Neutrophil (primary cell): Measurements from ENCODE around the gene GCK.

ENCODE experiments used
- H3K27ac ChIP-seq: fragments of 200-600 bp; sonication (generic); 2 replicates; pipeline ENCODE4 v1.5.1; 2016; ENCODE audit warnings: mild to moderate bottlenecking, moderate library complexity
- H3K27me3 ChIP-seq: fragments of 200-600 bp; sonication (generic); 2 replicates; pipeline ENCODE4 v1.6.0; 2016; ENCODE audit warnings: mild to moderate bottlenecking
- H3K36me3 ChIP-seq: fragments of 200-600 bp; sonication (generic); 2 replicates; pipeline ENCODE4 v1.5.1; 2017
- H3K4me1 ChIP-seq, 2 experiments: fragments of 200-600 bp in 1 of 2; sonication (generic) in 1 of 2; 1 replicate in 1 of 2; 2 replicates in 1 of 2; pipeline versions ENCODE4 v1.5.1 to v1.6.1; 2013 to 2016; ENCODE audit warnings: low read depth in 1 of 2, low read length in 1 of 2, mild to moderate bottlenecking in 1 of 2, moderate library complexity in 1 of 2; ENCODE audit not compliant: control insufficient read depth in 1 of 2, insufficient read depth in 1 of 2
- H3K4me3 ChIP-seq, 2 experiments: fragments of 200-600 bp in 1 of 2; sonication (generic) in 1 of 2; 1 replicate in 1 of 2; 2 replicates in 1 of 2; pipeline ENCODE4 v1.5.1; 2013 to 2016; ENCODE audit warnings: low read depth in 1 of 2, low read length in 1 of 2, mild to moderate bottlenecking in 1 of 2, moderate library complexity in 1 of 2
- H3K9me3 ChIP-seq: fragments of 200-600 bp; sonication (generic); 2 replicates; pipeline ENCODE4 v1.5.1; 2016
- TF ChIP-seq, protein P1 (sequence below): fragments of 200-600 bp; sonication (generic); IDR thresholded peaks from 2 replicates; pipeline ENCODE4 v1.5.1; 2016; ENCODE audit warnings: antibody characterized with exemption

Gene GCK

DNA sequence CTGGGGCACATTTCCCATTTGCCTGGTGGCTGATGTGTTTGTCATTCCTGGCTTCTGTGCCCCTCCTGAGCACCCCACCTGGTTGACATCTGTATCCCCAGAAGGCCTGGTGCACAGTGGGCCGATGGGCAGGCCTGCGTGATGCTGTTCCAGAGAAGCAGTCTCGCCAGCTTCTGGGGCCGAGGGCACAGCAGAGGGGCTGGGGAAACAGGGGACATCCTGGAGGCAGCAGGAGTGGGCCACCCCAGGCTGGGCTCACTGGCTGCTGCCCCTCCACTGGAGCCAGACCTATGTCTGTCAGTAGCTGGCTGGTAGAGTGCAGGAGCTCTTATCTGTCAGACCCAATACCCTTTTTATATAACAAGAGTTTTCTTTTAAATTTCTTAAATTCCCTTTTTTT is 47.2 kb downstream of the GCK start:
- Histone ChIP-seq H3K36me3 (no peaks in the 10 kb centered on the region), H3K4me1 (peaks cover 3 to 10% of the 10 kb centered on the region in 2 experiments), H3K9me3 (no peaks in the 10 kb centered on the region), H3K4me3 (no peak overlapping the region), H3K27ac (no peak overlapping the region), H3K27me3 (peaks cover 56% of the 10 kb centered on the region)
- TF ChIP-seq, protein P1, sequence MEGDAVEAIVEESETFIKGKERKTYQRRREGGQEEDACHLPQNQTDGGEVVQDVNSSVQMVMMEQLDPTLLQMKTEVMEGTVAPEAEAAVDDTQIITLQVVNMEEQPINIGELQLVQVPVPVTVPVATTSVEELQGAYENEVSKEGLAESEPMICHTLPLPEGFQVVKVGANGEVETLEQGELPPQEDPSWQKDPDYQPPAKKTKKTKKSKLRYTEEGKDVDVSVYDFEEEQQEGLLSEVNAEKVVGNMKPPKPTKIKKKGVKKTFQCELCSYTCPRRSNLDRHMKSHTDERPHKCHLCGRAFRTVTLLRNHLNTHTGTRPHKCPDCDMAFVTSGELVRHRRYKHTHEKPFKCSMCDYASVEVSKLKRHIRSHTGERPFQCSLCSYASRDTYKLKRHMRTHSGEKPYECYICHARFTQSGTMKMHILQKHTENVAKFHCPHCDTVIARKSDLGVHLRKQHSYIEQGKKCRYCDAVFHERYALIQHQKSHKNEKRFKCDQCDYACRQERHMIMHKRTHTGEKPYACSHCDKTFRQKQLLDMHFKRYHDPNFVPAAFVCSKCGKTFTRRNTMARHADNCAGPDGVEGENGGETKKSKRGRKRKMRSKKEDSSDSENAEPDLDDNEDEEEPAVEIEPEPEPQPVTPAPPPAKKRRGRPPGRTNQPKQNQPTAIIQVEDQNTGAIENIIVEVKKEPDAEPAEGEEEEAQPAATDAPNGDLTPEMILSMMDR: no peak

DNA sequence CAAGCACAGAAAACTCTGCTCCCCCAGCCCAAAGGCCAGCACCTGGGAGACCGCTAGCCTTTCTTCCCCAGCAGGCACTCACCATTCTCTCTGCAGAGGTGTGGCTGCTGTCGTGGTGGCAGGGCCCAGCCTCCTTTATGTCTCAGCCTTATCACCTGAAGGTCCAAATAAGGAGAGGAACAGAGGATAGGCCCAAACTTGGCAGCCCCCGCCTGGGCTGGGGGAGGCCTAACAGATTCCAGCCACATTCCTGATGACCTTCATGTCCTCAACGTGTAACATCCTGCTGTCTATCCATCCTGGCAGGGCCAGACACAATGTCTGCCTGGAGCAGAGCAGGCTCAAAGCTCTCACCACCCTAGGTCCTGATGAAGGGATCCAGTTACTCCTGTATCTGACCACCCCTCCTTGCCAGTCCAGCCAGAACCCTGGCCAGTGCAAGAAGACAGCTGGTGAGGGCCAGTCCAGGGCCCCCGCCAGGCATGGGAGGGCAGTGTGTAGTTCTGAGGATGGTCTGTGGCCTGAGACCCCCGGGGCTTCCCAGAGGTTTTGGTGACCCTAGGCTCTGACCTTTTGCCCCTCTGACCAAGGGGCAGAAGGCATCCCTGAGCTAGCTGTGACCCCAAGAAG is 47.9 kb downstream of the GCK start, which contains the start of gene MYL7:
TSS of gene MYL7 (minus strand) at position 112 of the 630 bp plus-strand sequence. CDS start at position 85, 27 bp downstream.
- Histone ChIP-seq H3K27ac (no peak within 1 kb of the TSS), H3K4me3 (no peak within 1 kb of the TSS), H3K9me3 (no peaks in the 10 kb centered on the region), H3K27me3 (peaks cover 49% of the 10 kb centered on the region), H3K36me3 (no peaks in the 10 kb centered on the region), H3K4me1 (peaks cover 3 to 9% of the 10 kb centered on the region in 2 experiments)
- TF ChIP-seq, protein P1: no peak

- Histone ChIP-seq H3K4me1 (no peaks in the 10 kb centered on the region), H3K27me3 (peaks cover 39% of the 10 kb centered on the region), H3K9me3 (no peaks in the 10 kb centered on the region), H3K27ac (no peak overlapping the region), H3K36me3 (no peaks in the 10 kb centered on the region), H3K4me3 (no peak overlapping the region)
- TF ChIP-seq, protein P1: no peak
Observed at GRCh38 chr7:44140341-44140740, 48.9 kb downstream of the GCK start.

DNA sequence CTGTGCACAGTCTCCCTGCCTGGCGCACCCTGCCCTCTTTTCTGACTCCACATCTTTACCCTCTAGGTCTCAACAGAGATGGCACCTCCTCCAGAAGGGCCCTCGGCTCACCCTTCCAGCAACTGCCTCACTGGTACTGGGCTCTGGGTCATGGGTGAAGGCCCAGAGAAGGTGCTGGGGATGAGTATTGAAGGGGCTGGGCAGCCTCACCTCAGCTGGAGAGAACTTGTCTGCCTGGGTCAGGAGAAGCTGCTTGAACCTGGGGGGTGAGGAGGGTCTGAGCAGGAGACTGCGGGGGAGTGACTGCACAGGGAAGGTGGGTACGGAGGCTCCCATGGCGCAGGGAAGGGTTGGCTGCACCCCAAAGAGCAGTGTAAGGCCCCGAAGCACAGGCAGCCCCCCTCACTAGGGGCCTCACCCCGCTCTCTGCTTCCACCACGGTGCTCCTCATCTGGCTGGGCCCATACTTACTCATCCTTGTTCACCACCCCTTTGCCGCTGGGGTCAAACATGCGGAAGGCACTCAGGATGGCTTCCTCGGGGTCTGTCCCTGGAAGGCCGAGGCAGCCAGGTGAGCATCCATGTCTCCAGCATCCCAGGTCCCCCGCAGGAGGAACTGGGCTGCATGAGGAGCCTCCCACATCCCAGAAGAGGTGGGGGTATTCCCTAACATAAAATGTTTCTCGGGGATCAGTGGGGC is 49.8 kb downstream of the GCK start:
- H3K4me1 ChIP-seq: no peaks in the 10 kb centered on the region
- H3K4me3 ChIP-seq: no peak overlapping the region
- no peak overlapping the region for H3K27ac ChIP-seq
- no peaks in the 10 kb centered on the region for H3K9me3 ChIP-seq
- peaks cover 30% of the 10 kb centered on the region for H3K27me3 ChIP-seq
- H3K36me3 ChIP-seq: no peaks in the 10 kb centered on the region
- TF ChIP-seq, protein P1: no peak

DNA sequence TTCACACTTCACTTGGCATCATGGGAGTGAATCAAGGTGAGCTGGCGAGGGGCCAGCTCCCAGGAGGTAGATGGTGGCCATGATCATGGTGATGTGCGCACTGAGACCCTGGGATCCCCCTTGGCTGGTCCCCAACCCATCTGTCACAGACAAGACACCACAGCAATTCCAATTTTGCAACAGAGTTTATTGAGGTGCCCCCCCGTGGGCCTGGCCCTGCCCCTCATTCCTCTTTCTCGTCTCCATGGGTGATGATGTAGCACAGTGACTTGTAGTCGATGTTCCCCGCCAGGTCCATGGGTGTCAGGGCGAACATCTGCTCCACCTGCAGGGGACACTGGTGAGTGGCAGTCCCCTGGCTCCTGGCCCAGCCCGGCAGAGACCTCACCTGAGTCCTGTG is 50.5 kb downstream of the GCK start:
- peaks cover 23% of the 10 kb centered on the region for H3K27me3 ChIP-seq
- H3K9me3 ChIP-seq: no peaks in the 10 kb centered on the region
- no peak overlapping the region for H3K27ac ChIP-seq
- TF ChIP-seq, protein P1: no peak
- H3K36me3 ChIP-seq: no peaks in the 10 kb centered on the region
- H3K4me1 ChIP-seq: no peaks in the 10 kb centered on the region
- H3K4me3 ChIP-seq: no peak overlapping the region
